WERI-Rb-1 (cell line): ENCODE results near the gene INPP1.

Source experiments
- DNase-seq: peaks from one replicate; pipeline ENCODE4 v3.0.0-alpha.2; 2020
- H3K27ac ChIP-seq: fragments of 250-450 bp; sonication (Bioruptor Pico); 2 replicates; pipeline ENCODE4 v1.5.1; 2020; ENCODE audit warnings: mild to moderate bottlenecking, moderate library complexity
- H3K27me3 ChIP-seq: fragments of 250-450 bp; sonication (Bioruptor Pico); 2 replicates; pipeline ENCODE4 v1.5.1; 2021; ENCODE audit warnings: mild to moderate bottlenecking, low read depth, moderate library complexity; ENCODE audit not compliant: insufficient read depth, severe bottlenecking
- H3K36me3 ChIP-seq: fragments of 250-450 bp; sonication (Bioruptor Pico); 2 replicates; pipeline ENCODE4 v1.5.1; 2020; ENCODE audit warnings: mild to moderate bottlenecking, moderate library complexity
- H3K4me3 ChIP-seq: 2 replicates; pipeline ENCODE4 v1.5.1; 2011; ENCODE audit warnings: low read depth, mild to moderate bottlenecking, control low read depth, low read length
- H3K9me3 ChIP-seq: fragments of 250-450 bp; sonication (Bioruptor Pico); 2 replicates; pipeline ENCODE4 v1.5.1; 2021; ENCODE audit warnings: mild to moderate bottlenecking, moderate library complexity; ENCODE audit not compliant: severe bottlenecking
- CTCF ChIP-seq: IDR thresholded peaks from 2 replicates; pipeline ENCODE4 v1.5.1; 2011; ENCODE audit warnings: low read depth, mild to moderate bottlenecking, control low read depth, inconsistent platforms, low read length

The INPP1 gene

DNA sequence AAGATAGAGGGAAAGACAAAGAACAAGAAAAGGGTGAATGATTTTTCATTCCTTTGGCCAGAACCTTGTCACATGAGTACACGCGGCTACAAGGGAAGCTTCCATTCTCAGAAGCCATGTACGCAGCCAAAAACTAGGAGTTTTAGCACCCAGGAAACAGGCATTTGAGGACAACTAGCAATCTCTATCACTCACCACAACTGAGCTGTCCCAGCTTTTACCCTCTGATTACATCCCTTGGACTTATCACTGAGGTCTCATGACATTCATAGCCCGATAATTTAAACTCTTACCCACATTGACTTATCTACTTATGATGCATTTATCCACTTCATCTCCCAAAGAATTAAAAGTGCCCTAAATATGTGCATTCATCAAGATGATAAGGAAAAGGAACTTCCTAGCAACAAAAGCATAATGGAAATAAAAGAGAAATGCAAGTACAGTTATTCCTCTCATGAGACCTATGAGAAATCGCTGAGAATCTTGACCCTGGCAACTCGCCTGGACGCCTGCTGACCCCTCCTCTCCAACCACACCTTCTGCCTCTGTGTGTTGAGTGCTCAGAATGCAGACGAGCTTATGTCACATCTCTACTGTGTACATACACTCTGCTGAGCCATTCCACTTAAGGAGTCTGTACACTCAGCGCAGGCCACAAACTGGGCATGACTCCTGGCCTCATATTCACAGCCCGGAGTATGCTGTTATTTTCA is 36.0 kb downstream of the INPP1 start:
- Histone ChIP-seq H3K27me3 (no peaks in the 10 kb centered on the region), H3K9me3 (no peaks in the 10 kb centered on the region), H3K27ac (no peak overlapping the region), H3K36me3 (no peaks in the 10 kb centered on the region), H3K4me3 (no peak overlapping the region)
- TF ChIP-seq CTCF, result no peak
- DNase-seq, result no peak

DNA sequence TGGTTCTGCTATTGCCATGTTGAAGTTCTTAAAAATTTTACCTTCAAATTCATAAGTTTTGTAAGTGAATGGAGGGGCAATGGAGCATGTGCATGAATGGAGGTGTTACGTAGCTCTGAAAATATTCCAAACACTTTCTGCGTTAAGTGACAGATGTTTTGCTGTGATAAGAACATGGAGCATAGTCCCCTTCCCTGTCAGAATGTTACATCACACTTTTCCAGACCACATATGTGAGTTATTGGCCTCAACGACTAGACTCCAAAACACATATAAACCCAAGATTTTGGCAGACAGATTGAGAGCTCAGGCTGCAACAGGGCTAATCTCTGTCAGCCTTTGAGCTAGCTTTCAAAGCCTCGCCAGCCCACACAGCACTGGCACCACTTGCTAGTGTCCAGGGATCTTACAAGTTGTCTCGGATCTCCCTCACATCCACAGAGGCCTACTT is 37.6 kb downstream of the INPP1 start:
- no peak for TF ChIP-seq CTCF
- H3K27me3 ChIP-seq, result no peaks in the 10 kb centered on the region
- H3K9me3 ChIP-seq, result no peaks in the 10 kb centered on the region
- H3K27ac ChIP-seq, result no peak overlapping the region
- H3K36me3 ChIP-seq, result no peaks in the 10 kb centered on the region
- DNase-seq, result no peak
- H3K4me3 ChIP-seq, result no peak overlapping the region

DNA sequence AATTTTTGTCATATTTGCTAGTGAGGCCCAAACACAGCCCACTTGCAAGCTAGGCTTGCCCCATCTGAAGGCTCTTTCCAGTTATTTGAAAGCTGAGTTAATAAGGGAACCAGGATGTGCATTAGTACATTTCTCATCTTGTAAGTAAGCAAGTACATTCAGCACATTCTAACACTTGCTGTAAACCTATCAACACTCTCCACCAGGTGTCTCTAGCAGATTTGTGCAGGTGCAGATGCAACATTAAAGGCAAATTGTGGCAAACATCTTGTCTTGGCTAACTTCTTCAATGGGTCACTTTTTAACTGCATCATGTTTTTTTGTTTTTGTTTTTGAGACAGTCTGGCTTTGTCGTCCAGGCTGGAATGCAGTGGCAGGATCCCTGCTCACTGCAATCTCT is 39.5 kb downstream of the INPP1 start:
- peak; percentile 20 for DNase-seq
- Histone ChIP-seq H3K27ac (no peak overlapping the region), H3K36me3 (no peaks in the 10 kb centered on the region), H3K27me3 (no peaks in the 10 kb centered on the region), H3K4me3 (no peak overlapping the region), H3K9me3 (no peaks in the 10 kb centered on the region)
- TF ChIP-seq CTCF, result peak; percentile 63

GRCh38 chr2:190387422-190387821 is 44.0 kb downstream of the INPP1 start:
- H3K9me3 ChIP-seq, result no peaks in the 10 kb centered on the region
- DNase-seq, result no peak
- H3K27ac ChIP-seq, result no peak overlapping the region
- H3K4me3 ChIP-seq, result no peak overlapping the region
- H3K36me3 ChIP-seq, result no peaks in the 10 kb centered on the region
- no peak for TF ChIP-seq CTCF
- no peaks in the 10 kb centered on the region for H3K27me3 ChIP-seq

- no peak overlapping the region for H3K27ac ChIP-seq
- TF ChIP-seq CTCF, result no peak
- DNase-seq, result no peak
- no peak overlapping the region for H3K4me3 ChIP-seq
- no peaks in the 10 kb centered on the region for H3K9me3 ChIP-seq
- no peaks in the 10 kb centered on the region for H3K27me3 ChIP-seq
- no peaks in the 10 kb centered on the region for H3K36me3 ChIP-seq
These were observed 52.9 kb downstream of the INPP1 start for GRCh38 chr2:190396271-190396670.
